Naive thymus-derived CD8-positive, alpha-beta T cell (primary cell): Measurements from ENCODE around the gene FRZB. TPM values are rescaled to one million over a fixed set of nuclear protein-coding genes. Genes with fewer than 3 reads are reported as not detected.

ENCODE experiments used
- ATAC-seq, 2 donors: fragments of 150-1000 bp; cut with Tn5 transposase in 1 of 2; sonication (Bioruptor Pico), chemical (Tn5 transposase) in 1 of 2; 1 replicate in 1 of 2; 2 replicates in 1 of 2; pipeline ENCODE4 v1.10.0; 2021; ENCODE audit warnings: mild to moderate bottlenecking in 2 of 2, moderate library complexity in 2 of 2
- POLR2A ChIA-PET: fragments of 350-600 bp; sonication (Branson Sonifier 250); formaldehyde crosslinking; loops from one replicate; lab custom pipeline; 2021; ENCODE audit warnings: antibody characterized with exemption; lab: Charles Lee
- DNase-seq, 10 donors: peaks; one replicate each; pipeline versions ENCODE4 v3.0.0 to v3.0.0-alpha.2; 2020 to 2022
- H3K27ac Mint-ChIP-seq, 10 donors: one replicate each; pipeline ENCODE4 v1.8.0; 2020 to 2022; ENCODE audit warnings: mild to moderate bottlenecking in 10 of 10, mixed read lengths in 10 of 10, moderate library complexity in 4 of 10, inconsistent platforms in 1 of 10
- H3K27me3 Mint-ChIP-seq, 5 donors: one replicate each; pipeline ENCODE4 v1.8.0; 2021 to 2022; ENCODE audit warnings: mixed read lengths in 5 of 5
- H3K36me3 Mint-ChIP-seq, 3 donors: one replicate each; pipeline ENCODE4 v1.8.0; 2020 to 2022; ENCODE audit warnings: mixed read lengths in 3 of 3, mild to moderate bottlenecking in 2 of 3, inconsistent platforms in 1 of 3
- H3K4me1 Mint-ChIP-seq, 4 donors: one replicate each; pipeline ENCODE4 v1.8.0; 2021 to 2022; ENCODE audit warnings: mixed read lengths in 4 of 4
- H3K4me3 Mint-ChIP-seq, 10 donors: one replicate each; pipeline ENCODE4 v1.8.0; 2020 to 2022; ENCODE audit warnings: mild to moderate bottlenecking in 10 of 10, mixed read lengths in 10 of 10, moderate library complexity in 6 of 10, inconsistent platforms in 1 of 10
- H3K9me3 Mint-ChIP-seq, 9 donors: one replicate each; pipeline ENCODE4 v1.8.0; 2020 to 2022; ENCODE audit warnings: mixed read lengths in 9 of 9, mild to moderate bottlenecking in 3 of 9, inconsistent platforms in 1 of 9, moderate library complexity in 1 of 9
- polyA plus RNA-seq, 3 donors: library from polyadenylated mRNA; unstranded; fragments of 300-500 nt; fragmentation: Illumina TruSeq; gene quantifications; one replicate each; pipeline ENCODE4 v1.2.3, GENCODE V29; 2021
- total RNA-seq, 8 experiments: library from RNA in 2 of 8; stranded (reverse) in 2 of 8; gene quantifications; one replicate each; pipeline ENCODE4 v1.2.3 and lab custom pipeline; 2021 to 2026

FRZB gene
- total and polyA plus RNA-seq, 5 experiments from 2014 or later, result not detected

DNA sequence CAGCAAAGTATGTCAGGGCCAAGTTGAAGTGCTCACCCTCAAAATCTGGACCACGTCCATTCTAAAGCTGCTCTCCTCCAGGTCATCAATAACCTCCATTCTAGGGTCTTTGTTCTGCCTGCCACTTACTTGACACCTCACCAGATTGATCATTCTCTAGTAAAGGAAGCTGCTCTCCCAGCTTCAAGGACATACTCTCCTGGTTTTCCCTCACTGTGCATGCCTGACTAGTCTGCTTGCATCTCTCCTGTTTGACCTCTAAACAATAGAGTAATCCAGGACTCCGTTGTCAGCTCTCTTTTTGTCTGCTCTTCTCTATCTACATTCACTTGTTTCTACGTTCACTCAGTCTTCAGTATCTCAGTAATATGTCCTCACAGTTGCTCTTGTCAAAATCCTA is 59.1 kb downstream of the FRZB start:
- Mint-ChIP-seq H3K27ac (no peak overlapping the region), H3K4me3 (no peak overlapping the region), H3K9me3 (no peaks in the 10 kb centered on the region), H3K27me3 (peaks cover 3 to 18% (median 9%) of the 10 kb centered on the region in 5 donors), H3K4me1 (no peaks in the 10 kb centered on the region), H3K36me3 (no peaks in the 10 kb centered on the region)
- no peak for DNase-seq
- POLR2A ChIA-PET, result no interaction called here
- ATAC-seq, result no peak

DNA sequence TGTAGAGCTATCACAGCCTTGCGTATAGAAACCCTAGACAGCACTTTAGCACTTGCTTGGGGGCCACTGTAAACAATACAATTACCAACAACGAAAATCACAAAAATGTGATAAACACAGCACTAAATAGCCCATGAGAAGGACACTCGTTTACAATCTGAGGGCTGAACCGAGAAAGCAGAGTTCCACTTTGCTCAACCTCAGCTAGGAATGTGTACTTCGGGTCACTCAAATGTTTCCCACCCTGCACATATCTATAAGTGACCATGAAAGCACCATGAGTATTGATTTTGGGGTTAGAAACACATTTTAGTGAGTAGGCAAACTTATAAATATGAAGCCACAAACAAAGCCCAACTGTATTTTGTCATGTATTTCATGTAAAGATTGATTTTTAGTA is 62.3 kb downstream of the FRZB start:
- POLR2A ChIA-PET, result no interaction called here

DNA sequence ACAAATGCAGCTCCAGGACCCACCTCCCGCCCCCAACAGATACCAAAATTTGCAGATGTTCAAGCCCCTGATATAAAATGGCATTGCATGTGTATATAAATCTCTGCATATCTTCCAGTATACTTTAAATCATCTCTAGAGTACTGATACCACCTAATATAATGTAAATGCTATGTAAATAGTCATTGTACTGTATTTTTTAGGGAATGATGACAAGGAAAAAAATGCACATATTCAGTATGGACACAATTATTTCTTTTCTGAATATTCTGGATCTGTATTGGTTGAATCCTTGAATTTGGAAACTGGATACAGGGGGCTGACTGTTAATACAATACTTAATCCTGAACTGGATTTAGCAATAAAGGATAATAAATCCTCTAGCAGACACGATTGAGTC is 67.7 kb downstream of the FRZB start:
- DNase-seq (no peak), ATAC-seq (no peak)
- no peak overlapping the region for H3K27ac Mint-ChIP-seq
- H3K36me3 Mint-ChIP-seq, result peaks cover 0 to 2% (median 0%) of the 10 kb centered on the region in 3 donors
- POLR2A ChIA-PET, result no interaction called here
- H3K27me3 Mint-ChIP-seq, result peaks cover 11 to 53% (median 16%) of the 10 kb centered on the region in 5 donors
- no peaks in the 10 kb centered on the region for H3K4me1 Mint-ChIP-seq
- no peak overlapping the region for H3K4me3 Mint-ChIP-seq
- no peaks in the 10 kb centered on the region for H3K9me3 Mint-ChIP-seq

More for the DNA sequence above, 62.3 kb downstream of the FRZB start:
- H3K27me3 Mint-ChIP-seq, result peaks cover 6 to 28% (median 16%) of the 10 kb centered on the region in 5 donors
- H3K27ac Mint-ChIP-seq, result no peak overlapping the region
- no peaks in the 10 kb centered on the region for H3K9me3 Mint-ChIP-seq
- no peak for ATAC-seq
- no peak for DNase-seq
- H3K4me3 Mint-ChIP-seq, result no peak overlapping the region
- no peaks in the 10 kb centered on the region for H3K36me3 Mint-ChIP-seq
- H3K4me1 Mint-ChIP-seq, result no peaks in the 10 kb centered on the region

DNA sequence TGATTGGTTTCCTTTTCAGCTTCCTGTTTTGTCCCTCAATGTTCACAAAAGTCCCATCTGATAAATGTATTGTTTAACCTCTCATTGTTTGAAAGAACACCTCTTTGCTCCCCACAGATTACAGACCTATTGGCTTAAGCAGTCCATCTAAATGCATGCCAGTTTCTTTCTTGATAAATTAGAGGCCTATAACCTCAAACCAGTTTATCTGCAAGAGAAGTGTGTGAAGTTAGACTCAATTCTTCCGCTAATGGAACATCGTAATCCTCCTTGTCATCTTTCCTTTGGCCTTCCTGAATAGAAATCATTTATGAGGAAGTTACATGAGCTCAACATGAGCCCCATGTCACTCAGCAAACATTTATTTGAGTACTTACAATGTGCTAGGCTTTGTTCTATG is 74.0 kb downstream of the FRZB start:
- Mint-ChIP-seq H3K27ac (no peak overlapping the region), H3K9me3 (no peaks in the 10 kb centered on the region), H3K36me3 (peaks cover 0 to 2% (median 0%) of the 10 kb centered on the region in 3 donors), H3K4me1 (peaks cover 0 to 2% (median 0%) of the 10 kb centered on the region in 4 donors), H3K27me3 (peaks cover 2 to 24% (median 5%) of the 10 kb centered on the region in 5 donors), H3K4me3 (no peak overlapping the region)
- no peak for DNase-seq
- ATAC-seq, result no peak
- POLR2A ChIA-PET, result no interaction called here

DNA sequence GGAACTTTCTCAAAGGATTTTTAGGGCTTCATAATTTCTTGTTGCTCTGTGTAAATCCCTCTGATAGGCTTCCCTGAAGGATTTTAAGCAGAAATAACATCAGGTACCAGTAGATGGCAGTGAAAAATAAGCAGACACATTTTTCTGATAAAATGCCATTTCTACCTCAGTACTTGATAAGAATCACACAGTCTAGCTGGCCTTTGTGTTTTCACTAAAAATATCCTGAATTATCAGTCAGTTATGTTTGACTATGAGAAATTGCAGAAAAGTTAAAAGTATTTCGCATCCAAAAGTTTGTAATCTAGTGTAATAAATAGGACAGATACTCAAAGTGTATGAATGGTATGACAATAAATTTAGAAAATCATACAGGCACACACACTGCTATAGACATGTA is 81.7 kb downstream of the FRZB start:
- peaks cover 5 to 19% (median 13%) of the 10 kb centered on the region in 3 donors for H3K36me3 Mint-ChIP-seq
- ATAC-seq (no peak), DNase-seq (no peak)
- POLR2A ChIA-PET, result no interaction called here
- H3K4me1 Mint-ChIP-seq, result no peaks in the 10 kb centered on the region
- no peak overlapping the region for H3K27ac Mint-ChIP-seq
- no peak overlapping the region for H3K4me3 Mint-ChIP-seq
- H3K27me3 Mint-ChIP-seq, result no peaks in the 10 kb centered on the region
- H3K9me3 Mint-ChIP-seq, result peaks cover 0 to 1% (median 0%) of the 10 kb centered on the region in 9 donors

GRCh38 chr2:182784058-182784706 is 82.3 kb downstream of the FRZB start:
- peaks cover 5 to 19% (median 13%) of the 10 kb centered on the region in 3 donors for H3K36me3 Mint-ChIP-seq
- POLR2A ChIA-PET, result no interaction called here
- peaks cover 0 to 1% (median 0%) of the 10 kb centered on the region in 9 donors for H3K9me3 Mint-ChIP-seq
- no peak overlapping the region for H3K4me3 Mint-ChIP-seq
- ATAC-seq (no peak), DNase-seq (no peak)
- no peak overlapping the region for H3K27ac Mint-ChIP-seq
- no peaks in the 10 kb centered on the region for H3K4me1 Mint-ChIP-seq
- H3K27me3 Mint-ChIP-seq, result no peaks in the 10 kb centered on the region

Other genes starting within 250 kb of the FRZB start
- gene DNAJC10, start 150.4 kb downstream of the FRZB start, total RNA-seq, result 10 to 100 TPM; 56.8 to 57.5 TPM
- gene DNAJC10, start 150.4 kb downstream of the FRZB start, polyA plus RNA-seq, result 10 to 100 TPM; 39.7 to 58.2 (median 56.5) TPM
- under 1 TPM; 0.42 to 0.63 TPM for gene NCKAP1, start 171.8 kb upstream of the FRZB start, total RNA-seq
- gene NCKAP1, start 171.8 kb upstream of the FRZB start, polyA plus RNA-seq, result under 1 TPM in 2 of 3 donors, not detected in 1; 0.10 to 0.12 TPM
- gene DUSP19, start 212.1 kb upstream of the FRZB start, total RNA-seq, result 1 to 10 TPM; 1.1 to 1.7 TPM
- under 1 TPM; 0.30 to 0.88 (median 0.79) TPM for gene DUSP19, start 212.1 kb upstream of the FRZB start, polyA plus RNA-seq